GM21515 (cell line): ENCODE data around the gene PHF12.
"Not testable (repeated sequence)": the region's sequence is repeated elsewhere in the genome, so short reads cannot be mapped to it uniquely, and the experiment has no call there.

Source experiments
- ATAC-seq: cut with Tn5 transposase; IDR thresholded peaks from one replicate; pipeline ENCODE4 v1.9.1; 2021; ENCODE audit not compliant: unreplicated experiment

Gene PHF12

GRCh38 chr17:28904800-28905199 lies 46.5 kb downstream of the PHF12 start:
- no peak for ATAC-seq

- not testable (repeated sequence) for ATAC-seq
Measured at GRCh38 chr17:28903546-28903841, 47.8 kb downstream of the PHF12 start.

GRCh38 chr17:28902819-28903545 lies 48.3 kb downstream of the PHF12 start, which contains the start of gene DHRS13:
Gene DHRS13, minus strand, starts transcription at chr17:28903079. Its CDS starts 135 bp downstream, at chr17:28902944.
- peak; percentile 76 for ATAC-seq

- ATAC-seq = peak; percentile 30
Measured at GRCh38 chr17:28901866-28902818, 49.2 kb downstream of the PHF12 start.

- no peak for ATAC-seq
Measured at GRCh38 chr17:28900986-28901726, 50.2 kb downstream of the PHF12 start.

- no peak for ATAC-seq
Measured at GRCh38 chr17:28899212-28899815, 52.0 kb downstream of the PHF12 start.

- ATAC-seq = no peak
Measured at GRCh38 chr17:28898527-28898955, 52.8 kb downstream of the PHF12 start.

- no peak for ATAC-seq
Measured at GRCh38 chr17:28897769-28898526, 53.4 kb downstream of the PHF12 start.

GRCh38 chr17:28896884-28897768 lies 54.2 kb downstream of the PHF12 start, which contains the start of gene FLOT2:
Gene FLOT2, minus strand, starts transcription at chr17:28897733. Its CDS starts 159 bp downstream, at chr17:28897574.
- ATAC-seq = no peak

- ATAC-seq = no peak
Measured at GRCh38 chr17:28896491-28896883, 54.8 kb downstream of the PHF12 start.

GRCh38 chr17:28895794-28896447 lies 55.4 kb downstream of the PHF12 start:
- no peak for ATAC-seq

GRCh38 chr17:28893248-28894183 lies 57.8 kb downstream of the PHF12 start:
- not testable (repeated sequence) for ATAC-seq

GRCh38 chr17:28892024-28892423 lies 59.3 kb downstream of the PHF12 start:
- no peak for ATAC-seq

GRCh38 chr17:28891201-28891600 lies 60.1 kb downstream of the PHF12 start:
- ATAC-seq = no peak

- ATAC-seq = no peak
Measured at GRCh38 chr17:28889996-28890395, 61.3 kb downstream of the PHF12 start.

- ATAC-seq = no peak
Measured at GRCh38 chr17:28888832-28889231, 62.5 kb downstream of the PHF12 start.

- no peak for ATAC-seq
Measured at GRCh38 chr17:28887871-28888471, 63.3 kb downstream of the PHF12 start.
